ENCODE data around the gene DNAH10. TPM values are rescaled to one million over a fixed set of nuclear protein-coding genes. Genes with fewer than 3 reads are reported as not detected.
A peak's percentile ranks its signal among the peaks of the same experiment; 100 is the strongest.
"Not testable (repeated sequence)": the region's sequence is repeated elsewhere in the genome, so short reads cannot be mapped to it uniquely, and the experiment has no call there.

Gene DNAH10
- total and polyA plus RNA-seq, 4 donors: 4.5 to 18.1 (median 11.4) TPM

- no peak overlapping the region for H3K27ac ChIP-seq (ENCODE audit: low read depth, low read length)
- 53% methylated on average over 19 of the region's 25 CpGs for WGBS (ENCODE audit: insufficient coverage)
- H3K9me3 ChIP-seq (ENCODE audit: control insufficient read depth, insufficient read depth, low read length): no peaks in the 10 kb centered on the region
- peaks cover 50% of the 10 kb centered on the region for H3K36me3 ChIP-seq (ENCODE audit: control insufficient read depth, insufficient read depth, low read length)
- no peaks in the 10 kb centered on the region for H3K27me3 ChIP-seq (ENCODE audit: control insufficient read depth, insufficient read depth, low read length)
- DNase-seq (ENCODE audit: low read depth in 4 of 6, low spot score in 6 of 6): peak in 2 of 6 donors; percentile 16 to 70
- no peak overlapping the region for H3K4me3 ChIP-seq (ENCODE audit: low read depth, low read length)
- H3K4me1 ChIP-seq (ENCODE audit: control insufficient read depth, insufficient read depth, low read length): peaks cover 57% of the 10 kb centered on the region
These were observed 183.4 kb downstream of the DNAH10 start for GRCh38 chr12:123945287-123946151.

GRCh38 chr12:123946152-123946515 lies 184.0 kb downstream of the DNAH10 start:
- Histone ChIP-seq H3K27me3 (ENCODE audit: control insufficient read depth, insufficient read depth, low read length) (no peaks in the 10 kb centered on the region), H3K9me3 (ENCODE audit: control insufficient read depth, insufficient read depth, low read length) (no peaks in the 10 kb centered on the region), H3K27ac (ENCODE audit: low read depth, low read length) (no peak overlapping the region), H3K4me1 (ENCODE audit: control insufficient read depth, insufficient read depth, low read length) (peaks cover 62% of the 10 kb centered on the region), H3K4me3 (ENCODE audit: low read depth, low read length) (no peak overlapping the region), H3K36me3 (ENCODE audit: control insufficient read depth, insufficient read depth, low read length) (peaks cover 47% of the 10 kb centered on the region)
- DNase-seq (ENCODE audit: low read depth in 4 of 6, low spot score in 6 of 6): no peak
- 76% methylated on average over 7 of the region's 8 CpGs for WGBS (ENCODE audit: insufficient coverage)

GRCh38 chr12:123946516-123947505 lies 184.7 kb downstream of the DNAH10 start:
- H3K27me3 ChIP-seq (ENCODE audit: control insufficient read depth, insufficient read depth, low read length); H3K27ac ChIP-seq (ENCODE audit: low read depth, low read length); H3K9me3 ChIP-seq (ENCODE audit: control insufficient read depth, insufficient read depth, low read length); DNase-seq (ENCODE audit: low read depth in 4 of 6, low spot score in 6 of 6); H3K4me3 ChIP-seq (ENCODE audit: low read depth, low read length): not testable (repeated sequence)
- 92% methylated on average over 28 of the region's 35 CpGs for WGBS (ENCODE audit: insufficient coverage)
- Histone ChIP-seq H3K36me3 (ENCODE audit: control insufficient read depth, insufficient read depth, low read length) (peaks cover 40% of the 10 kb centered on the region), H3K4me1 (ENCODE audit: control insufficient read depth, insufficient read depth, low read length) (peaks cover 65% of the 10 kb centered on the region)

GRCh38 chr12:123947531-123947930 lies 185.4 kb downstream of the DNAH10 start:
- Histone ChIP-seq H3K4me1 (ENCODE audit: control insufficient read depth, insufficient read depth, low read length) (peaks cover 65% of the 10 kb centered on the region), H3K36me3 (ENCODE audit: control insufficient read depth, insufficient read depth, low read length) (peaks cover 33% of the 10 kb centered on the region)
- WGBS (ENCODE audit: insufficient coverage): 26% methylated on average over 6 of the region's 7 CpGs
- H3K27ac ChIP-seq (ENCODE audit: low read depth, low read length); H3K9me3 ChIP-seq (ENCODE audit: control insufficient read depth, insufficient read depth, low read length); DNase-seq (ENCODE audit: low read depth in 4 of 6, low spot score in 6 of 6); H3K27me3 ChIP-seq (ENCODE audit: control insufficient read depth, insufficient read depth, low read length); H3K4me3 ChIP-seq (ENCODE audit: low read depth, low read length): not testable (repeated sequence)

- 24% methylated on average over 10 of the region's 11 CpGs for WGBS (ENCODE audit: insufficient coverage)
- Histone ChIP-seq H3K4me3 (ENCODE audit: low read depth, low read length) (no peak overlapping the region), H3K27ac (ENCODE audit: low read depth, low read length) (no peak overlapping the region), H3K4me1 (ENCODE audit: control insufficient read depth, insufficient read depth, low read length) (peaks cover 63% of the 10 kb centered on the region), H3K36me3 (ENCODE audit: control insufficient read depth, insufficient read depth, low read length) (peaks cover 25% of the 10 kb centered on the region), H3K27me3 (ENCODE audit: control insufficient read depth, insufficient read depth, low read length) (no peaks in the 10 kb centered on the region), H3K9me3 (ENCODE audit: control insufficient read depth, insufficient read depth, low read length) (no peaks in the 10 kb centered on the region)
- peak in 2 of 6 donors; percentile 55 to 83 for DNase-seq (ENCODE audit: low read depth in 4 of 6, low spot score in 6 of 6)
These were observed 186.3 kb downstream of the DNAH10 start for GRCh38 chr12:123948401-123948795.

GRCh38 chr12:123948796-123949769 lies 187.0 kb downstream of the DNAH10 start:
- peaks cover 18% of the 10 kb centered on the region for H3K36me3 ChIP-seq (ENCODE audit: control insufficient read depth, insufficient read depth, low read length)
- WGBS (ENCODE audit: insufficient coverage): 31% methylated on average over 17 of the region's 19 CpGs
- H3K9me3 ChIP-seq (ENCODE audit: control insufficient read depth, insufficient read depth, low read length): no peaks in the 10 kb centered on the region
- H3K27me3 ChIP-seq (ENCODE audit: control insufficient read depth, insufficient read depth, low read length): no peaks in the 10 kb centered on the region
- H3K27ac ChIP-seq (ENCODE audit: low read depth, low read length): no peak overlapping the region
- peaks cover 56% of the 10 kb centered on the region for H3K4me1 ChIP-seq (ENCODE audit: control insufficient read depth, insufficient read depth, low read length)
- H3K4me3 ChIP-seq (ENCODE audit: low read depth, low read length): no peak overlapping the region
- DNase-seq (ENCODE audit: low read depth in 4 of 6, low spot score in 6 of 6): peak in 1 of 6 donors; percentile 41

GRCh38 chr12:123949770-123950165 lies 187.7 kb downstream of the DNAH10 start:
- H3K27me3 ChIP-seq (ENCODE audit: control insufficient read depth, insufficient read depth, low read length): no peaks in the 10 kb centered on the region
- WGBS (ENCODE audit: insufficient coverage): 90% methylated on average over 15 of the region's 15 CpGs

GRCh38 chr12:123950476-123951349 lies 188.6 kb downstream of the DNAH10 start:
- Histone ChIP-seq H3K9me3 (ENCODE audit: control insufficient read depth, insufficient read depth, low read length) (no peaks in the 10 kb centered on the region), H3K4me3 (ENCODE audit: low read depth, low read length) (no peak overlapping the region), H3K36me3 (ENCODE audit: control insufficient read depth, insufficient read depth, low read length) (peaks cover 14% of the 10 kb centered on the region), H3K27me3 (ENCODE audit: control insufficient read depth, insufficient read depth, low read length) (no peaks in the 10 kb centered on the region), H3K27ac (ENCODE audit: low read depth, low read length) (no peak overlapping the region), H3K4me1 (ENCODE audit: control insufficient read depth, insufficient read depth, low read length) (peaks cover 46% of the 10 kb centered on the region)
- peak in 1 of 6 donors; percentile 54 for DNase-seq (ENCODE audit: low read depth in 4 of 6, low spot score in 6 of 6)
- 75% methylated on average over 14 of the region's 15 CpGs for WGBS (ENCODE audit: insufficient coverage)

More at GRCh38 chr12:123949770-123950165, 187.7 kb downstream of the DNAH10 start:
- no peaks in the 10 kb centered on the region for H3K9me3 ChIP-seq (ENCODE audit: control insufficient read depth, insufficient read depth, low read length)
- H3K27ac ChIP-seq (ENCODE audit: low read depth, low read length): no peak overlapping the region
- H3K4me3 ChIP-seq (ENCODE audit: low read depth, low read length): no peak overlapping the region
- H3K36me3 ChIP-seq (ENCODE audit: control insufficient read depth, insufficient read depth, low read length): peaks cover 17% of the 10 kb centered on the region
- H3K4me1 ChIP-seq (ENCODE audit: control insufficient read depth, insufficient read depth, low read length): peaks cover 54% of the 10 kb centered on the region
- DNase-seq (ENCODE audit: low read depth in 4 of 6, low spot score in 6 of 6): no peak
